Astrocyte (in vitro differentiated cells and primary cell): ENCODE results near the gene KCTD21. TPM values are rescaled to one million over a fixed set of nuclear protein-coding genes. Genes with fewer than 3 reads are reported as not detected.

Experiments
- DNase-seq: peaks from one replicate; pipeline ENCODE4 v3.0.0-alpha.2; 2010; ENCODE audit warnings: low read depth
- FAIRE-seq: peaks from 2 replicates; lab custom pipeline; 2011; peaks lifted over from hg19 to GRCh38; lab: Jason Lieb, UNC
- H2AFZ ChIP-seq: 2 replicates; pipeline ENCODE4 v1.6.0; 2012; ENCODE audit warnings: low read depth, low read length, inconsistent platforms
- H3K27ac ChIP-seq: 2 replicates; pipeline ENCODE4 v1.5.1; 2011; ENCODE audit warnings: low read depth, low read length, inconsistent platforms
- H3K27me3 ChIP-seq: 2 replicates; pipeline ENCODE4 v1.6.0; 2011; ENCODE audit warnings: low read length, inconsistent platforms; ENCODE audit not compliant: insufficient read depth
- H3K36me3 ChIP-seq: 2 replicates; pipeline ENCODE4 v1.5.1; 2011; ENCODE audit warnings: low read length, inconsistent platforms; ENCODE audit not compliant: insufficient read depth
- H3K4me1 ChIP-seq: 2 replicates; pipeline ENCODE4 v1.5.1; 2011; ENCODE audit warnings: low read length, inconsistent platforms; ENCODE audit not compliant: insufficient read depth
- H3K4me2 ChIP-seq: 2 replicates; pipeline ENCODE4 v1.6.0; 2012; ENCODE audit warnings: low read length, inconsistent platforms
- H3K4me3 ChIP-seq: 2 replicates; pipeline ENCODE4 v1.5.1; 2011; ENCODE audit warnings: low read depth, mild to moderate bottlenecking, low read length, inconsistent platforms; ENCODE audit not compliant: insufficient read depth
- H3K79me2 ChIP-seq: 2 replicates; pipeline ENCODE4 v1.6.0; 2012; ENCODE audit warnings: mild to moderate bottlenecking, low read length, inconsistent platforms; ENCODE audit not compliant: insufficient read depth
- H3K9ac ChIP-seq: 2 replicates; pipeline ENCODE4 v1.6.0; 2012; ENCODE audit warnings: mild to moderate bottlenecking, low read length, inconsistent platforms
- H3K9me3 ChIP-seq: 2 replicates; pipeline ENCODE4 v1.5.1; 2012; ENCODE audit warnings: low read depth, mild to moderate bottlenecking, low read length, inconsistent platforms; ENCODE audit not compliant: insufficient read depth
- H4K20me1 ChIP-seq: 2 replicates; pipeline ENCODE4 v1.6.0; 2012; ENCODE audit warnings: low read length, inconsistent platforms; ENCODE audit not compliant: insufficient read depth
- H3K27ac Mint-ChIP-seq: one replicate; pipeline ENCODE4 v1.8.0; 2021; ENCODE audit warnings: mild to moderate bottlenecking, mixed read lengths; ENCODE audit not compliant: unreplicated experiment
- H3K27me3 Mint-ChIP-seq: one replicate; pipeline ENCODE4 v1.8.0; 2021; ENCODE audit warnings: low read depth, mixed read lengths; ENCODE audit not compliant: unreplicated experiment
- H3K36me3 Mint-ChIP-seq: one replicate; pipeline ENCODE4 v1.8.0; 2021; ENCODE audit warnings: low read depth, mixed read lengths; ENCODE audit not compliant: unreplicated experiment
- H3K4me1 Mint-ChIP-seq: one replicate; pipeline ENCODE4 v1.8.0; 2021; ENCODE audit warnings: low read depth, mixed read lengths; ENCODE audit not compliant: unreplicated experiment
- H3K4me3 Mint-ChIP-seq: one replicate; pipeline ENCODE4 v1.8.0; 2021; ENCODE audit warnings: mild to moderate bottlenecking, moderate library complexity, mixed read lengths; ENCODE audit not compliant: unreplicated experiment
- H3K9me3 Mint-ChIP-seq: one replicate; pipeline ENCODE4 v1.8.0; 2021; ENCODE audit warnings: mild to moderate bottlenecking, mixed read lengths; ENCODE audit not compliant: unreplicated experiment
- CTCF ChIP-seq: IDR thresholded peaks from 2 replicates; pipeline ENCODE4 v1.5.1; 2011; ENCODE audit warnings: low read depth, mild to moderate bottlenecking, inconsistent platforms, low read length, moderate library complexity; ENCODE audit not compliant: insufficient read depth
- EZH2 ChIP-seq: IDR thresholded peaks from 2 replicates; pipeline ENCODE4 v1.6.1; 2012; ENCODE audit warnings: mild to moderate bottlenecking, low read length, inconsistent platforms; ENCODE audit not compliant: insufficient read depth
- total RNA-seq: library from RNA; stranded (reverse); gene quantifications from 2 replicates; pipeline ENCODE4 v1.2.1, GENCODE V29; 2021

KCTD21 gene
- total RNA-seq, 1 donor from 2014 or later = 14.0 TPM

DNA sequence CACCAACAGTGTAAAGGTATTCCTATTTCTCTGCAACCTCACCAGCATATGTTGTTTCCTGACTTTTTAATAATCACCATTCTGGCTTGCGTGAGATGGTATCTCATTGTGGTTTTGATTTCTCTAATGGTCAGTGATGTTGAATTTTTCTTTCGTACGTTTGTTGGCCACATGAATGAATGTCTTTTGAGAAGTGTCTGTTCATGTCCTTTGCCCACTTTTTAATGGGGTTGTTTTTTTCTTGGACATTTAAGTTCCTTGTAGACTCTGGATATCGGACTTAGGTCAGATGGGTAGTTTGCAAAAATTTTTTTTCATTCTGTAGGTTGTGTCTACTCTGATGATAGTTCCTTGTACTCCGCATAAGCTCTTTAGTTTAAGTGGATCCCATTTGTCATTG is 23.1 kb upstream of the KCTD21 start:
- no peaks in the 10 kb centered on the region for H3K4me1 ChIP-seq
- H2AFZ ChIP-seq = no peak overlapping the region
- TF ChIP-seq CTCF = no peak
- no peak for TF ChIP-seq EZH2
- peaks cover 10% of the 10 kb centered on the region for H3K4me1 Mint-ChIP-seq
- peaks cover 52% of the 10 kb centered on the region for H4K20me1 ChIP-seq
- H3K27me3 Mint-ChIP-seq = no peaks in the 10 kb centered on the region
- FAIRE-seq = no peak
- H3K4me2 ChIP-seq = no peak overlapping the region
- peaks cover 17% of the 10 kb centered on the region for H3K79me2 ChIP-seq
- H3K27ac Mint-ChIP-seq = no peak overlapping the region
- H3K27me3 ChIP-seq = no peaks in the 10 kb centered on the region
- peaks cover 34% of the 10 kb centered on the region for H3K36me3 Mint-ChIP-seq
- H3K36me3 ChIP-seq = peaks cover 3% of the 10 kb centered on the region
- H3K9ac ChIP-seq = no peak overlapping the region
- H3K4me3 Mint-ChIP-seq = no peak overlapping the region
- H3K9me3 Mint-ChIP-seq = peaks cover 3% of the 10 kb centered on the region
- no peak overlapping the region for H3K4me3 ChIP-seq
- no peaks in the 10 kb centered on the region for H3K9me3 ChIP-seq
- DNase-seq = no peak
- no peak overlapping the region for H3K27ac ChIP-seq

DNA sequence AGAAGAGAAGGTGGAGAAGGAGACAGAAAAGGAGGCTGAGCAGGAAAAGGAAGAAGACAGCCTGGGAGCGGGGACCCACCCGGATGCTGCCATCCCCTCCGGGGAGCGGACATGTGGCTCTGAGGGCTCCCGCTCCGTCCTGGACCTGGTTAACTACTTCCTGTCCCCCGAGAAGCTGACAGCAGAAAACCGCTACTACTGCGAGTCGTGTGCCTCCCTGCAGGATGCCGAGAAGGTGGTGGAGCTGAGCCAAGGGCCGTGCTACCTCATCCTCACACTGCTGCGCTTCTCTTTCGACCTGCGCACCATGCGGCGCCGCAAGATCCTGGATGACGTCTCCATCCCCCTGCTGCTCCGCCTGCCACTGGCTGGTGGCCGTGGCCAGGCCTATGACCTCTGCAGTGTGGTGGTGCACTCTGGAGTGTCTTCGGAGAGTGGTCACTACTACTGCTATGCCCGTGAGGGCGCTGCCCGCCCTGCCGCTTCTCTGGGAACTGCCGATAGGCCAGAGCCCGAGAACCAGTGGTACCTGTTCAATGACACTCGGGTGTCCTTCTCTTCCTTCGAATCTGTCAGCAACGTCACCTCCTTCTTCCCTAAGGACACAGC is 21.7 kb upstream of the KCTD21 start:
- H3K9ac ChIP-seq = no peak overlapping the region
- H4K20me1 ChIP-seq = peaks cover 55% of the 10 kb centered on the region
- H3K27me3 Mint-ChIP-seq = no peaks in the 10 kb centered on the region
- peak overlapping the region; percentile 47 for H3K27ac Mint-ChIP-seq
- peaks cover 35% of the 10 kb centered on the region for H3K36me3 Mint-ChIP-seq
- H3K4me1 Mint-ChIP-seq = peaks cover 10% of the 10 kb centered on the region
- H3K9me3 ChIP-seq = no peaks in the 10 kb centered on the region
- H3K27me3 ChIP-seq = no peaks in the 10 kb centered on the region
- no peak for TF ChIP-seq CTCF
- no peak for TF ChIP-seq EZH2
- H3K9me3 Mint-ChIP-seq = peaks cover 3% of the 10 kb centered on the region
- no peak overlapping the region for H3K4me3 Mint-ChIP-seq
- no peak for FAIRE-seq
- H2AFZ ChIP-seq = no peak overlapping the region
- no peak overlapping the region for H3K4me2 ChIP-seq
- H3K4me1 ChIP-seq = no peaks in the 10 kb centered on the region
- H3K27ac ChIP-seq = no peak overlapping the region
- peaks cover 3% of the 10 kb centered on the region for H3K36me3 ChIP-seq
- H3K79me2 ChIP-seq = peaks cover 17% of the 10 kb centered on the region
- no peak for DNase-seq
- no peak overlapping the region for H3K4me3 ChIP-seq

DNA sequence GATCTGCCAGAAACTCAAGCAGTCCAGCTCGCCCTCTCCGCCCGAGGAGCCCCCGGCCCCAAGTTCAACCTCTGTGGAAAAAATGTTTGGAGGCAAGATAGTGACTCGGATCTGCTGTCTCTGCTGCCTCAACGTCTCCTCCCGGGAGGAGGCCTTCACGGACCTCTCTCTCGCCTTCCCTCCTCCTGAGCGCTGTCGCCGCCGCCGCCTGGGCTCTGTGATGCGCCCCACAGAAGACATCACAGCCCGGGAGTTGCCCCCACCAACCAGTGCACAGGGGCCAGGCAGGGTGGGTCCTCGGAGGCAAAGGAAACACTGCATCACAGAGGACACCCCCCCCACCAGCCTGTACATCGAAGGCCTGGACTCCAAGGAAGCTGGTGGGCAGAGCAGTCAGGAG is 21.1 kb upstream of the KCTD21 start:
- H3K9me3 Mint-ChIP-seq = peaks cover 3% of the 10 kb centered on the region
- Histone ChIP-seq H3K9ac (no peak overlapping the region), H4K20me1 (peaks cover 61% of the 10 kb centered on the region), H3K9me3 (no peaks in the 10 kb centered on the region), H3K4me2 (no peak overlapping the region), H3K27me3 (no peaks in the 10 kb centered on the region), H3K36me3 (peaks cover 3% of the 10 kb centered on the region), H2AFZ (no peak overlapping the region), H3K4me3 (no peak overlapping the region), H3K4me1 (no peaks in the 10 kb centered on the region), H3K27ac (no peak overlapping the region), H3K79me2 (peaks cover 17% of the 10 kb centered on the region)
- peaks cover 10% of the 10 kb centered on the region for H3K4me1 Mint-ChIP-seq
- no peak for DNase-seq
- H3K27ac Mint-ChIP-seq = no peak overlapping the region
- no peak overlapping the region for H3K4me3 Mint-ChIP-seq
- H3K27me3 Mint-ChIP-seq = no peaks in the 10 kb centered on the region
- TF ChIP-seq EZH2 (no peak), CTCF (no peak)
- peaks cover 35% of the 10 kb centered on the region for H3K36me3 Mint-ChIP-seq
- no peak for FAIRE-seq
